Suprapubic skin (tissue), 3 donors: ENCODE results near the gene SENP6.

Source experiments
- EP300 ChIP-seq: sonication (generic); formaldehyde crosslinking; IDR thresholded peaks from one replicate; pipeline ENCODE4 v1.6.1; 2017; ENCODE audit warnings: antibody characterized with exemption
- TF ChIP-seq, protein P1 (sequence below), 2 donors: fragments of 200-600 bp in 1 of 2; fragments of 450-650 bp in 1 of 2; sonication (generic) in 1 of 2; IDR thresholded peaks; one replicate each; pipeline ENCODE4 v1.5.1; 2016 to 2019; ENCODE audit warnings: antibody characterized with exemption in 2 of 2, mild to moderate bottlenecking in 1 of 2, moderate library complexity in 1 of 2

DNA sequence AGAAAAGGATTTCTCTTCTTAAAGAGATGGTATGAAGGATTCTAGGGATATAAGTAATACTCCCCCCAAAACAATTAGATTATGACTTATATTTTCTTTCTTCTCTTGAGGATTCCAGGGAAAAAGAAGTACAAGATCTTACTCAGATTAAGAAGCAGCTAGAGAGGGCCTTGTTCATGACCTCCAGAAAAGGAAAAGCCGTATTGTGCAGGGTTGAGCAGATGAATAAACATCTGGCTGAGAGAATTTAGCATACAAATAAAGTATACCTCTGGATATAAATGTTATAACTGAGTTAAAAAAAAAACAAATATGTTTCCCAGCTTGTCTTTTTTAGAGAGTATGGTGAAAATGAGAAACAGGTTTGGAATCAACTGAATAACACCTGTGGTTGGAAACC lies 158.6 kb downstream of the SENP6 start:
- TF ChIP-seq, protein P1, sequence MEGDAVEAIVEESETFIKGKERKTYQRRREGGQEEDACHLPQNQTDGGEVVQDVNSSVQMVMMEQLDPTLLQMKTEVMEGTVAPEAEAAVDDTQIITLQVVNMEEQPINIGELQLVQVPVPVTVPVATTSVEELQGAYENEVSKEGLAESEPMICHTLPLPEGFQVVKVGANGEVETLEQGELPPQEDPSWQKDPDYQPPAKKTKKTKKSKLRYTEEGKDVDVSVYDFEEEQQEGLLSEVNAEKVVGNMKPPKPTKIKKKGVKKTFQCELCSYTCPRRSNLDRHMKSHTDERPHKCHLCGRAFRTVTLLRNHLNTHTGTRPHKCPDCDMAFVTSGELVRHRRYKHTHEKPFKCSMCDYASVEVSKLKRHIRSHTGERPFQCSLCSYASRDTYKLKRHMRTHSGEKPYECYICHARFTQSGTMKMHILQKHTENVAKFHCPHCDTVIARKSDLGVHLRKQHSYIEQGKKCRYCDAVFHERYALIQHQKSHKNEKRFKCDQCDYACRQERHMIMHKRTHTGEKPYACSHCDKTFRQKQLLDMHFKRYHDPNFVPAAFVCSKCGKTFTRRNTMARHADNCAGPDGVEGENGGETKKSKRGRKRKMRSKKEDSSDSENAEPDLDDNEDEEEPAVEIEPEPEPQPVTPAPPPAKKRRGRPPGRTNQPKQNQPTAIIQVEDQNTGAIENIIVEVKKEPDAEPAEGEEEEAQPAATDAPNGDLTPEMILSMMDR (IDR thresholded peaks at IDR 0.05), result no peak
- TF ChIP-seq EP300, result no peak
